Loucy (cell line): Measurements from ENCODE around the gene TFEC.

Experiments
- EZH2phosphoT487 ChIP-seq: fragments of 200-600 bp; IDR thresholded peaks from 2 replicates; pipeline ENCODE4 v1.6.1; 2018; ENCODE audit warnings: antibody characterized with exemption, mild to moderate bottlenecking, moderate library complexity, borderline replicate concordance
- TF ChIP-seq, protein P1 (sequence below): fragments of 200-600 bp; sonication (generic); conservative IDR thresholded peaks from 2 replicates; pipeline ENCODE4 v1.5.1; 2014; ENCODE audit warnings: mild to moderate bottlenecking, antibody characterized with exemption, low read length

DNA sequence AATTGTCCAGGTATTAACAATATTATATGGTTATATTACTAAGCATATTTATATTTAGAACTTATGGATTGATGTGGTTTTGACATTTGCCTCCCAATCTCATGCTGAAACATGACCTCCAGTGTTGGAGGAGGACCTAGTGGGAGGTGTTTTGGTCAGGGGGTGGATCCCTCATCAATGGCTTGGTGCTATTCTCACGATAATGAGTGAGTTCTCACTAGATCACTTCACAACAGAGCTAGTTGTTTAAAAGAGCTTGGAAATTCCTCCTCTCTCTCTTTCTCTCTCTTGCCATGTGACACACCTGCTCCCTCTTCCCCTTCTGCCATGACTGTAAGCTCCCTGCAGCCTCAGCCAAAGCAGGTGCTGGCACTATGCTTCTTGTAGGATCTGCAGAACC lies 19.0 kb downstream of the TFEC start:
- TF ChIP-seq, protein P1, sequence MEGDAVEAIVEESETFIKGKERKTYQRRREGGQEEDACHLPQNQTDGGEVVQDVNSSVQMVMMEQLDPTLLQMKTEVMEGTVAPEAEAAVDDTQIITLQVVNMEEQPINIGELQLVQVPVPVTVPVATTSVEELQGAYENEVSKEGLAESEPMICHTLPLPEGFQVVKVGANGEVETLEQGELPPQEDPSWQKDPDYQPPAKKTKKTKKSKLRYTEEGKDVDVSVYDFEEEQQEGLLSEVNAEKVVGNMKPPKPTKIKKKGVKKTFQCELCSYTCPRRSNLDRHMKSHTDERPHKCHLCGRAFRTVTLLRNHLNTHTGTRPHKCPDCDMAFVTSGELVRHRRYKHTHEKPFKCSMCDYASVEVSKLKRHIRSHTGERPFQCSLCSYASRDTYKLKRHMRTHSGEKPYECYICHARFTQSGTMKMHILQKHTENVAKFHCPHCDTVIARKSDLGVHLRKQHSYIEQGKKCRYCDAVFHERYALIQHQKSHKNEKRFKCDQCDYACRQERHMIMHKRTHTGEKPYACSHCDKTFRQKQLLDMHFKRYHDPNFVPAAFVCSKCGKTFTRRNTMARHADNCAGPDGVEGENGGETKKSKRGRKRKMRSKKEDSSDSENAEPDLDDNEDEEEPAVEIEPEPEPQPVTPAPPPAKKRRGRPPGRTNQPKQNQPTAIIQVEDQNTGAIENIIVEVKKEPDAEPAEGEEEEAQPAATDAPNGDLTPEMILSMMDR, result no peak
- TF ChIP-seq EZH2phosphoT487, result no peak
